ENCODE results near the gene CAPN5. TPM values are rescaled to one million over a fixed set of nuclear protein-coding genes. Genes with fewer than 3 reads are reported as not detected.

CAPN5 gene
- total and polyA plus RNA-seq, 2 experiments from 2014 or later: 10.2 to 32.2 TPM

DNA sequence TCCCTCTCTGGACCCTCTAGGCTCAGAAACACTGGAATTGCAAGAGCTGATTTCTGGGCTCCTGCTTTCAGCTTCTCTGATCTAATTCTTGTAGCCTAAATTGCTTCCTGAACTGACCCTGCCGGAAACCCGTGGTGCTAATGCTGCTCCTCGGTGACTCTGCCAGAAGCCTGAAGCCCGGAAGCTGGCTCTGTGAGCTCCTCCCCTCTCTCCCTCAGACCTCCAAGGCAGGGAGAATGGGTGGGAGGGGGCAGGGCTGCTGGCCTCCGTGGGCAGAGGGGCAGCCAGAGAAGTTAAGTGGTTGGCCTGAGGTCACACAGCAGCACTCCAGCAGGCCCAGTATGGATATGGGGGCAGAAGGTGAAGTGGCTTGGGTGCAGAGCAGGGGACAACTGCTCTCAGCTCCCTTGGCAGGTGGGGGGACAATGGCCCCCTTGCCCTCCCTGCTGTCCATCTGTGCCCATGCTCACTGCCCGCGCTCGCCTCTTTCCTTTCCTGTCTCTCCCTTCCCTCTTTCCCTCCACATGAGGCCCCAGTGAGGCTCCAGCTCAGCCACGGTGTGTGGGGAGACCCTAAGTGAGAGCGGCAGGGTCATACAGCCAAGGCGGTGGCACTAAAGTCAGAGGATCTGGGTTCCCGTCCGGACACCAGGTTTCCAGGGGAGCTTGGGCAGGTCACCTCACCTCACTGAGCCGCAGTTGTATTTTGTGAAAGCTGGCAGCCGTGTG, 16.2 kb downstream of the CAPN5 start:
- no peak for DNase-seq (ENCODE audit: low spot score)

More for the DNA sequence above, 16.2 kb downstream of the CAPN5 start:
- peaks cover 16% of the 10 kb centered on the region; the same call in 1 of the 2 replicates for H3K79me2 ChIP-seq (replicated peaks; ENCODE audit: insufficient read depth)
- Mint-ChIP-seq H3K36me3 (ENCODE audit: low read depth) (no peaks in the 10 kb centered on the region; the same call in 2 of the 3 replicates), H3K9me3 (no peaks in the 10 kb centered on the region; the same call in 2 of the 3 replicates), H3K4me1 (peaks cover 6% of the 10 kb centered on the region; the same call in 1 of the 3 replicates), H3K4me3 (no peak overlapping the region), H3K27ac (peak overlapping the region; percentile 53; the same call in 1 of the 2 replicates), H3K27me3 (ENCODE audit: insufficient read depth, low read depth, poor library complexity) (peaks cover 9% of the 10 kb centered on the region)
- no peak for TF ChIP-seq ZNF114 (CRISPR knock-in tag; IDR thresholded peaks at IDR 0.05)
- TF ChIP-seq STAT1 (IDR thresholded peaks at IDR 0.05; ENCODE audit: unreplicated experiment): no peak
- TF ChIP-seq JUNB (IDR thresholded peaks at IDR 0.05; ENCODE audit: unreplicated experiment): no peak
- TF ChIP-seq POLR2AphosphoS5 (IDR thresholded peaks at IDR 0.05; ENCODE audit: low read depth): no peak
- no peak for TF ChIP-seq EZH2phosphoT487 (IDR thresholded peaks at IDR 0.05; ENCODE audit: unreplicated experiment)
- TF ChIP-seq NANOG (IDR thresholded peaks at IDR 0.05; ENCODE audit: borderline replicate concordance): no peak
- TF ChIP-seq, protein P1, sequence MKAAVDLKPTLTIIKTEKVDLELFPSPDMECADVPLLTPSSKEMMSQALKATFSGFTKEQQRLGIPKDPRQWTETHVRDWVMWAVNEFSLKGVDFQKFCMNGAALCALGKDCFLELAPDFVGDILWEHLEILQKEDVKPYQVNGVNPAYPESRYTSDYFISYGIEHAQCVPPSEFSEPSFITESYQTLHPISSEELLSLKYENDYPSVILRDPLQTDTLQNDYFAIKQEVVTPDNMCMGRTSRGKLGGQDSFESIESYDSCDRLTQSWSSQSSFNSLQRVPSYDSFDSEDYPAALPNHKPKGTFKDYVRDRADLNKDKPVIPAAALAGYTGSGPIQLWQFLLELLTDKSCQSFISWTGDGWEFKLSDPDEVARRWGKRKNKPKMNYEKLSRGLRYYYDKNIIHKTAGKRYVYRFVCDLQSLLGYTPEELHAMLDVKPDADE (IDR thresholded peaks at IDR 0.05): no peak
- TF ChIP-seq, protein P2, sequence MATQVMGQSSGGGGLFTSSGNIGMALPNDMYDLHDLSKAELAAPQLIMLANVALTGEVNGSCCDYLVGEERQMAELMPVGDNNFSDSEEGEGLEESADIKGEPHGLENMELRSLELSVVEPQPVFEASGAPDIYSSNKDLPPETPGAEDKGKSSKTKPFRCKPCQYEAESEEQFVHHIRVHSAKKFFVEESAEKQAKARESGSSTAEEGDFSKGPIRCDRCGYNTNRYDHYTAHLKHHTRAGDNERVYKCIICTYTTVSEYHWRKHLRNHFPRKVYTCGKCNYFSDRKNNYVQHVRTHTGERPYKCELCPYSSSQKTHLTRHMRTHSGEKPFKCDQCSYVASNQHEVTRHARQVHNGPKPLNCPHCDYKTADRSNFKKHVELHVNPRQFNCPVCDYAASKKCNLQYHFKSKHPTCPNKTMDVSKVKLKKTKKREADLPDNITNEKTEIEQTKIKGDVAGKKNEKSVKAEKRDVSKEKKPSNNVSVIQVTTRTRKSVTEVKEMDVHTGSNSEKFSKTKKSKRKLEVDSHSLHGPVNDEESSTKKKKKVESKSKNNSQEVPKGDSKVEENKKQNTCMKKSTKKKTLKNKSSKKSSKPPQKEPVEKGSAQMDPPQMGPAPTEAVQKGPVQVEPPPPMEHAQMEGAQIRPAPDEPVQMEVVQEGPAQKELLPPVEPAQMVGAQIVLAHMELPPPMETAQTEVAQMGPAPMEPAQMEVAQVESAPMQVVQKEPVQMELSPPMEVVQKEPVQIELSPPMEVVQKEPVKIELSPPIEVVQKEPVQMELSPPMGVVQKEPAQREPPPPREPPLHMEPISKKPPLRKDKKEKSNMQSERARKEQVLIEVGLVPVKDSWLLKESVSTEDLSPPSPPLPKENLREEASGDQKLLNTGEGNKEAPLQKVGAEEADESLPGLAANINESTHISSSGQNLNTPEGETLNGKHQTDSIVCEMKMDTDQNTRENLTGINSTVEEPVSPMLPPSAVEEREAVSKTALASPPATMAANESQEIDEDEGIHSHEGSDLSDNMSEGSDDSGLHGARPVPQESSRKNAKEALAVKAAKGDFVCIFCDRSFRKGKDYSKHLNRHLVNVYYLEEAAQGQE (IDR thresholded peaks at IDR 0.05; ENCODE audit: unreplicated experiment): no peak
- TF ChIP-seq CREB1 (CRISPR knock-in tag; IDR thresholded peaks at IDR 0.05; ENCODE audit: low read depth): no peak
- TF ChIP-seq, protein P3, sequence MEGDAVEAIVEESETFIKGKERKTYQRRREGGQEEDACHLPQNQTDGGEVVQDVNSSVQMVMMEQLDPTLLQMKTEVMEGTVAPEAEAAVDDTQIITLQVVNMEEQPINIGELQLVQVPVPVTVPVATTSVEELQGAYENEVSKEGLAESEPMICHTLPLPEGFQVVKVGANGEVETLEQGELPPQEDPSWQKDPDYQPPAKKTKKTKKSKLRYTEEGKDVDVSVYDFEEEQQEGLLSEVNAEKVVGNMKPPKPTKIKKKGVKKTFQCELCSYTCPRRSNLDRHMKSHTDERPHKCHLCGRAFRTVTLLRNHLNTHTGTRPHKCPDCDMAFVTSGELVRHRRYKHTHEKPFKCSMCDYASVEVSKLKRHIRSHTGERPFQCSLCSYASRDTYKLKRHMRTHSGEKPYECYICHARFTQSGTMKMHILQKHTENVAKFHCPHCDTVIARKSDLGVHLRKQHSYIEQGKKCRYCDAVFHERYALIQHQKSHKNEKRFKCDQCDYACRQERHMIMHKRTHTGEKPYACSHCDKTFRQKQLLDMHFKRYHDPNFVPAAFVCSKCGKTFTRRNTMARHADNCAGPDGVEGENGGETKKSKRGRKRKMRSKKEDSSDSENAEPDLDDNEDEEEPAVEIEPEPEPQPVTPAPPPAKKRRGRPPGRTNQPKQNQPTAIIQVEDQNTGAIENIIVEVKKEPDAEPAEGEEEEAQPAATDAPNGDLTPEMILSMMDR (conservative IDR thresholded peaks at IDR 0.05; ENCODE audit: low read depth in 2 of 2): no peak
- TF ChIP-seq ZNF331 (CRISPR knock-in tag; IDR thresholded peaks at IDR 0.05; ENCODE audit: low read depth): no peak
- TF ChIP-seq ZNF462 (CRISPR knock-in tag; IDR thresholded peaks at IDR 0.05): no peak
- H3K4me3 ChIP-seq: no peak overlapping the region
- no peaks in the 10 kb centered on the region for H3K4me1 ChIP-seq (ENCODE audit: insufficient read depth)
- H3K27me3 ChIP-seq (ENCODE audit: insufficient read depth): no peaks in the 10 kb centered on the region
- no peak overlapping the region for H3K4me2 ChIP-seq
- peaks cover 4% of the 10 kb centered on the region; the same call in 1 of the 2 replicates for H3K36me3 ChIP-seq (ENCODE audit: insufficient read depth)
- H3K9me2 ChIP-seq (ENCODE audit: insufficient read depth): no peaks in the 10 kb centered on the region
- no peak overlapping the region for H2AFZ ChIP-seq
- no peaks in the 10 kb centered on the region for H3F3A ChIP-seq (replicated peaks; ENCODE audit: low read depth)
- no peak overlapping the region for H3K27ac ChIP-seq (ENCODE audit: low read depth)
- H4K20me1 ChIP-seq (replicated peaks; ENCODE audit: insufficient read depth): no peaks in the 10 kb centered on the region
- no peak for ATAC-seq

Measured in GM23338 (cell line).